Esophagus muscularis mucosa (tissue), 3 donors: ENCODE data around the gene ZNF692.

Experiments used
- POLR2AphosphoS5 ChIP-seq, 2 donors: sonication (generic); formaldehyde crosslinking; IDR thresholded peaks; one replicate each; pipeline ENCODE4 v1.6.1; 2017; ENCODE audit warnings: antibody characterized with exemption in 2 of 2
- TF ChIP-seq, protein P1 (sequence below), 3 experiments: fragments of 200-600 bp in 2 of 3; fragments of 450-650 bp in 1 of 3; sonication (generic) in 2 of 3; IDR thresholded peaks; one replicate each; pipeline ENCODE4 v1.5.1; 2017 to 2019; ENCODE audit warnings: antibody characterized with exemption in 3 of 3, mild to moderate bottlenecking in 2 of 3, moderate library complexity in 1 of 3

DNA sequence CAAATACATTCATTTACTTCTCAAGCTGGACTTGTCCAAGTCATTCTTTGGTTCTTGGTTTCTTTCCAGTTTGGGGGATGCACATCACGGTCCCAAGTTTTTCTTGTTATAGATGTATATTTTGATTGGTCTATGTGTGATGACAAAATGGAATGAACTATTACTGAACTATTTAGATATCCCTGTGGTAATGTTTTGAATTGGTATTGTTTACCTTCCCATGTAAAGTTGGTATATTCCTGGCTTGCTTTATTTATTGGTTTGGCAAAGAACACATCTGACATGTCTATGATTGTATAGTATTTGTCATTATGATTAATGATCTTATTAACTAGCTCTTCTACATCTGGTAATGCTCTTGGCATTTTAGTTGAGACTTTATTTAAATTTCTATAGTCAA lies 22.4 kb upstream of the ZNF692 start:
- TF ChIP-seq POLR2AphosphoS5 (IDR thresholded peaks at IDR 0.05), result no peak
- TF ChIP-seq, protein P1, sequence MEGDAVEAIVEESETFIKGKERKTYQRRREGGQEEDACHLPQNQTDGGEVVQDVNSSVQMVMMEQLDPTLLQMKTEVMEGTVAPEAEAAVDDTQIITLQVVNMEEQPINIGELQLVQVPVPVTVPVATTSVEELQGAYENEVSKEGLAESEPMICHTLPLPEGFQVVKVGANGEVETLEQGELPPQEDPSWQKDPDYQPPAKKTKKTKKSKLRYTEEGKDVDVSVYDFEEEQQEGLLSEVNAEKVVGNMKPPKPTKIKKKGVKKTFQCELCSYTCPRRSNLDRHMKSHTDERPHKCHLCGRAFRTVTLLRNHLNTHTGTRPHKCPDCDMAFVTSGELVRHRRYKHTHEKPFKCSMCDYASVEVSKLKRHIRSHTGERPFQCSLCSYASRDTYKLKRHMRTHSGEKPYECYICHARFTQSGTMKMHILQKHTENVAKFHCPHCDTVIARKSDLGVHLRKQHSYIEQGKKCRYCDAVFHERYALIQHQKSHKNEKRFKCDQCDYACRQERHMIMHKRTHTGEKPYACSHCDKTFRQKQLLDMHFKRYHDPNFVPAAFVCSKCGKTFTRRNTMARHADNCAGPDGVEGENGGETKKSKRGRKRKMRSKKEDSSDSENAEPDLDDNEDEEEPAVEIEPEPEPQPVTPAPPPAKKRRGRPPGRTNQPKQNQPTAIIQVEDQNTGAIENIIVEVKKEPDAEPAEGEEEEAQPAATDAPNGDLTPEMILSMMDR (IDR thresholded peaks at IDR 0.05), result no peak
